Measurements from ENCODE around the gene WDR44. TPM values are rescaled to one million over a fixed set of nuclear protein-coding genes. Genes with fewer than 3 reads are reported as not detected.
"Not testable (repeated sequence)": the region's sequence is repeated elsewhere in the genome, so short reads cannot be mapped to it uniquely, and the experiment has no call there.

Gene WDR44, protein sequence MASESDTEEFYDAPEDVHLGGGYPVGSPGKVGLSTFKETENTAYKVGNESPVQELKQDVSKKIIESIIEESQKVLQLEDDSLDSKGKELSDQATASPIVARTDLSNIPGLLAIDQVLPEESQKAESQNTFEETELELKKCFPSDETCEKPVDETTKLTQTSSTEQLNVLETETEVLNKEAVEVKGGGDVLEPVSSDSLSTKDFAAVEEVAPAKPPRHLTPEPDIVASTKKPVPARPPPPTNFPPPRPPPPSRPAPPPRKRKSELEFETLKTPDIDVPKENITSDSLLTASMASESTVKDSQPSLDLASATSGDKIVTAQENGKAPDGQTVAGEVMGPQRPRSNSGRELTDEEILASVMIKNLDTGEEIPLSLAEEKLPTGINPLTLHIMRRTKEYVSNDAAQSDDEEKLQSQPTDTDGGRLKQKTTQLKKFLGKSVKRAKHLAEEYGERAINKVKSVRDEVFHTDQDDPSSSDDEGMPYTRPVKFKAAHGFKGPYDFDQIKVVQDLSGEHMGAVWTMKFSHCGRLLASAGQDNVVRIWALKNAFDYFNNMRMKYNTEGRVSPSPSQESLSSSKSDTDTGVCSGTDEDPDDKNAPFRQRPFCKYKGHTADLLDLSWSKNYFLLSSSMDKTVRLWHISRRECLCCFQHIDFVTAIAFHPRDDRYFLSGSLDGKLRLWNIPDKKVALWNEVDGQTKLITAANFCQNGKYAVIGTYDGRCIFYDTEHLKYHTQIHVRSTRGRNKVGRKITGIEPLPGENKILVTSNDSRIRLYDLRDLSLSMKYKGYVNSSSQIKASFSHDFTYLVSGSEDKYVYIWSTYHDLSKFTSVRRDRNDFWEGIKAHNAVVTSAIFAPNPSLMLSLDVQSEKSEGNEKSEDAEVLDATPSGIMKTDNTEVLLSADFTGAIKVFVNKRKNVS
- 10 to 100 TPM; 13.9 to 14.7 TPM for total RNA-seq

DNA sequence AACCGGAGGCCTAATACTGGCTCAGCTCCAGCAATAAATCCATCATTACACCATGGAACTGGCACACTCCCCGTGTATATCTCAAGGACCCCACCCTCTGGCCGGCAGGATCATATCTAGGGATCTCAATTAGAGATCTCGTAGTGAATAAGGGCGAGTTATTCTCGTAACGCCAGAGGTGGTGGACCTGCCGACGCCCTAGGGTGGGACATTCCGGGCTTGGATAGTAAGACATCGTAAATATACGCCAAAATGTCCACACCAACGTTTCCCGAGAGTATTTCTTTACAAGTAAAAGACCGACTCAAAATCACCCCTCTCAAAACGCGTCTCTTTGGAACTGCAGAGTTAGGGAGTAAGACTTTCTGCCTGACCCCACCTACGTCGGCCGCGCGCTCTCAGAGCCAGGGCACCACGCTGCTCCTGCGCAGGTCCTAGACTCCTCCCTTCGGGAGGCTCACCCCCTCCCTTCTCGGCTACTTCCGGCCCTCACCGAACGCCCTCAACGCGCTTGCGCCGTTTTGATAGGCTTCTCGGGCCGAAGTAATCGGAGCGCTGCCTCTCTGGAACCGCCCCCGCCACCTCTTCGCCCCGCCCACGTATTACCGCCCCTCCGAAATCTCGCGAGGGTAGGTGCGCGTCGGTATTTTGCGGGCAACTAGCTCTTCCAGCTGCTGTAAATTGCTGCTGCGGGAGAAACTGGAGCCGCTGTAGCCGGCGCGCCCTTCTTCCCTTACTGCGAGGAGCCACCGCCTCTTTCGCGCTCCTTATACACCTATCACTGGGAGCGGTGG, at the start of gene WDR44:
TSS of gene WDR44 (plus strand) at position 643 of the 794 bp plus-strand sequence. CDS start 398 bp downstream, outside the sequence.
- Histone ChIP-seq H3K27ac (peak within 1 kb of the TSS; percentile 88 to 95), H3K9me3 (no peaks in the 10 kb centered on the region), H3K4me1 (peaks cover 0 to 17% of the 10 kb centered on the region in 2 donors), H3K4me3 (peak within 1 kb of the TSS; percentile 53 to 67), H3K36me3 (no peaks in the 10 kb centered on the region), H3K27me3 (no peaks in the 10 kb centered on the region)
- TF ChIP-seq, protein P1, sequence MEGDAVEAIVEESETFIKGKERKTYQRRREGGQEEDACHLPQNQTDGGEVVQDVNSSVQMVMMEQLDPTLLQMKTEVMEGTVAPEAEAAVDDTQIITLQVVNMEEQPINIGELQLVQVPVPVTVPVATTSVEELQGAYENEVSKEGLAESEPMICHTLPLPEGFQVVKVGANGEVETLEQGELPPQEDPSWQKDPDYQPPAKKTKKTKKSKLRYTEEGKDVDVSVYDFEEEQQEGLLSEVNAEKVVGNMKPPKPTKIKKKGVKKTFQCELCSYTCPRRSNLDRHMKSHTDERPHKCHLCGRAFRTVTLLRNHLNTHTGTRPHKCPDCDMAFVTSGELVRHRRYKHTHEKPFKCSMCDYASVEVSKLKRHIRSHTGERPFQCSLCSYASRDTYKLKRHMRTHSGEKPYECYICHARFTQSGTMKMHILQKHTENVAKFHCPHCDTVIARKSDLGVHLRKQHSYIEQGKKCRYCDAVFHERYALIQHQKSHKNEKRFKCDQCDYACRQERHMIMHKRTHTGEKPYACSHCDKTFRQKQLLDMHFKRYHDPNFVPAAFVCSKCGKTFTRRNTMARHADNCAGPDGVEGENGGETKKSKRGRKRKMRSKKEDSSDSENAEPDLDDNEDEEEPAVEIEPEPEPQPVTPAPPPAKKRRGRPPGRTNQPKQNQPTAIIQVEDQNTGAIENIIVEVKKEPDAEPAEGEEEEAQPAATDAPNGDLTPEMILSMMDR (IDR thresholded peaks at IDR 0.05) = no peak
- peak; percentile 91 for DNase-seq (ENCODE audit: low spot score)

GRCh38 chrX:118305827-118306226, 40.1 kb upstream of the WDR44 start:
- not testable (repeated sequence) for DNase-seq (ENCODE audit: low spot score); H3K27ac ChIP-seq; H3K27me3 ChIP-seq; H3K4me1 ChIP-seq; H3K36me3 ChIP-seq; H3K4me3 ChIP-seq
- peaks cover 0 to 28% of the 10 kb centered on the region in 2 donors for H3K9me3 ChIP-seq

GRCh38 chrX:118315529-118315928, 30.4 kb upstream of the WDR44 start:
- H3K9me3 ChIP-seq = no peaks in the 10 kb centered on the region
- no peaks in the 10 kb centered on the region for H3K4me1 ChIP-seq
- DNase-seq (ENCODE audit: low spot score) = no peak
- no peaks in the 10 kb centered on the region for H3K27me3 ChIP-seq
- H3K4me3 ChIP-seq = no peak overlapping the region
- TF ChIP-seq, protein P1 (IDR thresholded peaks at IDR 0.05) = no peak
- no peak overlapping the region for H3K27ac ChIP-seq
- no peaks in the 10 kb centered on the region for H3K36me3 ChIP-seq

- Histone ChIP-seq H3K27ac (no peak overlapping the region), H3K36me3 (no peaks in the 10 kb centered on the region), H3K27me3 (no peaks in the 10 kb centered on the region), H3K4me3 (no peak overlapping the region), H3K4me1 (no peaks in the 10 kb centered on the region), H3K9me3 (no peaks in the 10 kb centered on the region)
- no peak for DNase-seq (ENCODE audit: low spot score)
- TF ChIP-seq, protein P1 (IDR thresholded peaks at IDR 0.05) = no peak
These were observed 21.3 kb upstream of the WDR44 start for GRCh38 chrX:118324588-118324987.

GRCh38 chrX:118325453-118325852, 20.5 kb upstream of the WDR44 start:
- Histone ChIP-seq H3K36me3 (no peaks in the 10 kb centered on the region), H3K27me3 (no peaks in the 10 kb centered on the region), H3K9me3 (no peaks in the 10 kb centered on the region), H3K4me3 (no peak overlapping the region), H3K27ac (no peak overlapping the region), H3K4me1 (no peaks in the 10 kb centered on the region)
- no peak for DNase-seq (ENCODE audit: low spot score)
- TF ChIP-seq, protein P1 (IDR thresholded peaks at IDR 0.05) = peak in 1 of 2 donors; percentile 25

Data from right atrium auricular region (tissue), 2 donors.